GM21367 (cell line): ENCODE results near the gene EPHB1.
"Not testable (repeated sequence)": the region's sequence is repeated elsewhere in the genome, so short reads cannot be mapped to it uniquely, and the experiment has no call there.

Experiments
- ATAC-seq: cut with Tn5 transposase; IDR thresholded peaks from one replicate; pipeline ENCODE4 v1.9.1; 2021; ENCODE audit not compliant: unreplicated experiment

The EPHB1 gene

GRCh38 chr3:135233476-135233875 lies 438.4 kb downstream of the EPHB1 start:
- ATAC-seq, result not testable (repeated sequence)

DNA sequence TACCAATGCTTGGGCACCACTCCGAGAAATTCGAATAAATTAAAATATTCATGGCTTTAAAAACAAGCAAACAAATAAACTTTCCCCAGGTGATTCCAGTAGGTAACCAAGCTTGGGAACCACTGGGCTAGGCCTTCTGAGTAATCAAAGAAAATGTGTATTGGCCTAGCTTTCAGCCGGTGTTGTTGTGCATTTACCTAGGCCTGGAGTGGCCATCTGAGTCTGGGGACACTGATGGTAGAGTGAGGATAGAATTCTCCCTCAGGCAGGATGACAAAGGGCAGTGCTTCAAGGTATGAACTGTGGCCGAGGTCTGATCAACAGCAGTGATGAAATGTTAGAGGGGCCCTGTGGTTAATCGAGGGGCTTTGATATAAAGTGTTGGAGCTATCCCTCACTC lies 440.5 kb downstream of the EPHB1 start:
- ATAC-seq, result no peak

- no peak for ATAC-seq
Measured at GRCh38 chr3:135237371-135238143, 442.5 kb downstream of the EPHB1 start.

GRCh38 chr3:135238236-135238830 lies 443.3 kb downstream of the EPHB1 start:
- ATAC-seq, result no peak

DNA sequence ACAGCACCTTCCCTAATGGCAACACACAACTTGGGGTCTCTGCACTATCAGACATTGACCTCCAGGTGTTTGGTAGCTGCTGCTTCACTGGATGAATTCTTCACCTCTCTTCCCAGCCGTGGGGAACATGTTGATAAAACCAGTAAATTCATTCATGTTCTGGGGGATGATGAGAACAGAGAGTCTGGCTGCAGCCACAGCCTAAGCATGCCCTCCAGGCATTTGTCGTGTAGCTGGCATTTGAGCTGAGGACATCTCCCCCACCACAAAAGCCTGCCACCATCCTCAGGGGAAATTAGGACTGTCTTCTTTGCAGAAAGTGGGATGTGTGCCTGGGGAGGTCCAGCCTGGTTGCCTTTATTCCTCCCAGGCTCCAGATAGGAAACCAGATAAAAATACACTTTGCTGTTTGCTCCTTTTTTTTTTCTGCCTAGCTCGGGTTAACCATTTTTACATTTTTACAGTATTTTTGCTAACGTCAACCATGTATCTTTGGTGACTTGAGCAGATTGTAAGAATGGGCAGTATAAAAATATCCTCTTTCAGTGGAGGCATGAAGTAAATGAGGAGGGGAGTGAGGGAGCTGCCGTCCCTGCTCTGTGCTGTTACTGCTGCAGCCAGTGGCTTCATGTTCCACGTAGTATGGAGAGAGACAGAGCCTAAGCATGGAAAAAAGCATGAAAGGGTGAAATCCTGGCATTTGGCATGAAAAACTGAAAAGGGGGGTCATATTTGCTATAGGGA lies 444.0 kb downstream of the EPHB1 start:
- no peak for ATAC-seq

- ATAC-seq, result no peak
Measured at GRCh38 chr3:135239615-135239884, 444.5 kb downstream of the EPHB1 start.

DNA sequence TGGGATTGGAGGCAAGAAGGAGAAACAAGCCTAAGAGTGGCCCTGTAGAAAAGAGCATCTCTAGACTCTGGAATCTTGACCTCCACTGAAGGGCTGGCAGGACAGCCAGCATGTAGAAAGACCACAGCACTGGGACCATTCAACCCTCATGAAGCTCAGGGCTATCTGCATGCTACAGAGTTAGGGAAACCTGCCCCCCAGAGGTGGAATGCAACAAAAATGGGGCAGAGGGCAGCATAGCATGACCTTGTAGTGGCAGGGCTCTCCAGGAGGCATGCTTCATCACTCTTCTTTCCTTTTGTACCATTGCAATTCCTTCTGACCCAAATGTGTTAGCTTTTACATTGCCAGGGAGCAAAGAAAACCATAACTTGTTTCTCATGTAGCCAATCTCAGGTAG lies 445.4 kb downstream of the EPHB1 start:
- ATAC-seq, result peak; percentile 51

GRCh38 chr3:135242285-135242684 lies 447.2 kb downstream of the EPHB1 start:
- no peak for ATAC-seq

DNA sequence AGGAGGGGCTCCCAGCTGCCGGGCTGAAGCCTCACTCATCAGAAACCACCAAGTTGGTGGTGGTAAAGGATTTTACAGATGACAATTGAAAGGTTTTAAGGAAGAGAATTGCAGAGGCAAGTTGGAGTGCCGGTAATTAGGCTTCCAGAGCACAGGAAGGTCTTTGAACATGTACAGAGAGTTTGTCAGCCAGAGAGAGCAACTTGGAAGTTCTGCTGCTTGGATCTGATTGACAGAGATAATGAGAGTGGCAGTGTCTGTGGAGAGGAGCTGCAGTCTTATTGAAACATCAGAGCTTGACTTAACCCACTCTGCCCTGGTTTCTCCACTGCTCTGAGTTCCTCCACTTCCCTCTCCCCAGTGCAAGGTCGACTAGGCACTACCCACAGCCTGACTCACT lies 448.6 kb downstream of the EPHB1 start:
- ATAC-seq, result no peak

DNA sequence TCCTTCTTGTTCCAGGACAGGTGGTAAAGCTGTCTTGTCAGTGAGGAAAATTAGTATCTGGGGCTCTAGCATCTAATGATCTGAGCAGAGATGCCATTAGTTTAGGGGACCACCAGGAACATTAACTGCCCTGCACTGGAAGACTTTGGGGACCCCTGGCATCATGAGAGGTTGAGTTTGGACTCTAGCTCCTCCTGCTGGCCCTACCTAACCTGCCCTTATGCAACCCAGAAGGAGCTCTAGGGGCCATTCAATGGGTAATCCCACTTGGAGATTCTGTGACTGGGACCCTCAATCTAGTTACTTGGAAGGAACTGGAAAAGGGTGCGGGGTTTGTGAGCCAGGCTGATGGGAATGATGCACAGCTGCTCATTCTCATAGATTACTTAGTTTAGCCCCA lies 451.0 kb downstream of the EPHB1 start:
- no peak for ATAC-seq

DNA sequence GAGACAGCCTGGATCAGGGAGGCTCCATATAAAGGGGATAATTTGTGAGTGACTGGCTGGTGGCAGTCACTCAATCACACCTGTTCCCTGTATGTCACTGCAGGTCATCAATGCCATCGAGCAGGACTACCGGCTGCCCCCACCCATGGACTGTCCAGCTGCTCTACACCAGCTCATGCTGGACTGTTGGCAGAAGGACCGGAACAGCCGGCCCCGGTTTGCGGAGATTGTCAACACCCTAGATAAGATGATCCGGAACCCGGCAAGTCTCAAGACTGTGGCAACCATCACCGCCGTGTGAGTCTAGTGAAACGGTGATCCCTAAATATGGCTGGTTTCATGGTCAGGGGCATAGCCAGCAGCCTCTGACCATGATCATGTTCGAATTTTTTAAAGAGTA lies 453.2 kb downstream of the EPHB1 start:
- no peak for ATAC-seq

DNA sequence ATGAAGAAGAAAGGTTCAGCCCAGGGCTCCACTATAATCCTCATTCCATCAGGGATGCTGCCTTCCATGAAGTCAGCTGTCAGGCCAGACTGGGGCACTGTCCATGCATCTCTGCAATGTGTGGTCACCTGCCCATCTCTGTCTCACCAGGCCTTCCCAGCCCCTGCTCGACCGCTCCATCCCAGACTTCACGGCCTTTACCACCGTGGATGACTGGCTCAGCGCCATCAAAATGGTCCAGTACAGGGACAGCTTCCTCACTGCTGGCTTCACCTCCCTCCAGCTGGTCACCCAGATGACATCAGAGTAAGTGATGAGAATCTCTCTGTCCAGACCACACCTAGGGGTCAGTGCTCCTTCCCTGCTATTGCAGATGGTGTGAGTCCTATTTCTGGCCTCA lies 454.1 kb downstream of the EPHB1 start:
- no peak for ATAC-seq

- no peak for ATAC-seq
Measured at GRCh38 chr3:135258916-135259315, 463.9 kb downstream of the EPHB1 start.

DNA sequence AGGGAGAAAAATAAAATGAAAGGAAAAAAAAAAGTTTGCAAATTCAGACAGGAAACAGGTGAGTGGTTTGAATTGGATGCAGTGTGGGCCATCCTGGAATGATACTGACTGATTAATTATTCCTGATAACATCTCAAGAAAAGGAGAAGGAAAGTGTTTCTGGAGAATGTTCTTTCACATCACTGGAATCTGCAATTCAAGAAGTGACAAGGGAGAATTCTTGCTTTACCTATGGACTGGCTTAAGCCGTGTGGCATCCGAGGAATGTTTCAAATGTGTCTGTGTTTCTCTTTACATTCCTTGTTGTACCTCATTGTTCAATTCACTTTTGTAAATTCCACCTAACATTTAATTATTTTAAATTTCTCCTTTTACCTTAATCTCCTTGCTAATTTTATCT lies 465.0 kb downstream of the EPHB1 start:
- no peak for ATAC-seq

GRCh38 chr3:135261214-135261775 lies 466.2 kb downstream of the EPHB1 start:
- ATAC-seq, result no peak

GRCh38 chr3:135261916-135262315 lies 466.9 kb downstream of the EPHB1 start:
- ATAC-seq, result no peak

DNA sequence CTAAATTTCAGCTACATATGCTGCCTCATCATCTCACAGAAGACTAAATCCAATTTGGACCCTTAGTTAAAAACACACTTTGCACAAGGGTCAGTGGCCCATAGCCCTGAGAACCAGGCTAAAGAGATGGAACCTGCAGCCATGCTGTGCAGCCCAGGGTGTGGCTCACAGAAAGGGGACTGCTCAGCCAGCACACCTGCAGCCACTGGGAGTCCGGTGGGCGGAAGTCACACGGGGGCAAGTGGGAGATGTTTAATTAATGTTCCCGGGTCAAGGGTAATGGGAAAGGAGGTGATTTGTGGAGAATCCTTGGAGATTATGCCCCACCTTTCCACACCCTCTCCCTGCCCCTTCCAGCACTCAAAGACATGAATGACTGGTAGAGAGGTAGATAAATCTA lies 467.4 kb downstream of the EPHB1 start:
- no peak for ATAC-seq

GRCh38 chr3:135263331-135263730 lies 468.3 kb downstream of the EPHB1 start:
- ATAC-seq, result no peak

GRCh38 chr3:135267487-135267886 lies 472.4 kb downstream of the EPHB1 start:
- no peak for ATAC-seq

GRCh38 chr3:135268941-135269532 lies 474.0 kb downstream of the EPHB1 start:
- no peak for ATAC-seq

DNA sequence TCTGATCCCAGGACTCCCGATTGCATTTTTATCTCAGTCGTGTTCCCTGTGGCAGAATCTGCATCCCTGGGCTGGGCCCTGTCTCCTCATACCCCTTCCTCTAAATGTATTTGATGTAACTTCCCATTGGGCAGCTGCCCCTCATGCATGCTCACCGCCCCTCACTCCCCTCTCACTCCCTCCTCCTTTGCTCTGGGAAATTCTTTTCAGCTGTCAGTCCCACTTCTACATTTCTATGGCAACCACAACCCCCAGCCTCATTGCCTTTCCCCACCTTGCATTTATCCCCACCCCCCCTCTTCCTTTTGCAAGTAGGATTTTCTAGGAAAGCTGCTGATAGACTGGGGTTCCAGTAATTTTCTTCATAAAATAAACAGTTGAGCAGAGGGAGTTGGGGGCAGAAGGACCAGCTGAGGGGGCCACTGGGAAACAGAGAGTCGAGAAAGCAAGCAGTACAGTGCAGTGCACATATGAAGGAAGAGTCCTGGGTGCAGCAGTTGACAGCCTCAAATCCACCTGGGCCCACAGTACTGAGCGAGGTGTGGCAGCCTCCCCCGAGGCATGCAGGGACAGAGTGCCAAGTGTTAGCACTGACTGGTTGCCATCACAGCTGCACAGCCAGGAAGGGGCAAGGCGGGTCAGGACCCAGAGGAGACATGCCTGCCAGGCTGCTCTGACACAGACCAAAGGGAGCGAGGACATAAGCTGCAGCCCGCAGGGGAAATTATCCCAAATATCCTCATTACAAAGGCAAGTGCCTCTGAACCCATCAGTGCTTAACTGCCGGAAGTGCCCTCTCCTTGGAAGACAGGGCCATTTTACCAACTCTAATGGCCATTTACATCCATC lies 476.3 kb downstream of the EPHB1 start:
- no peak for ATAC-seq
